Endothelial cell of umbilical vein (primary cell): ENCODE results near the gene SAXO1. TPM values are rescaled to one million over a fixed set of nuclear protein-coding genes. Genes with fewer than 3 reads are reported as not detected.

Experiments used
- BruUV-seq: library from RNA; stranded (reverse); fragments of 400-500 nt; replicated peaks from 2 replicates; lab custom pipeline; 2021; lab: Mats Ljungman, UMichigan
- CTCF ChIA-PET: fragments of 300-600, 350-600 bp; sonication (Branson Sonifier 250); formaldehyde crosslinking; loops from one replicate; lab custom pipeline; 2021; ENCODE audit warnings: antibody characterized with exemption, inconsistent platforms; lab: Charles Lee
- POLR2A ChIA-PET: fragments of 300-600, 350-600 bp; sonication (Branson Sonifier 250); formaldehyde crosslinking; loops from one replicate; lab custom pipeline; 2021; ENCODE audit warnings: antibody characterized with exemption, inconsistent platforms; lab: Charles Lee
- DNase-seq: peaks from one replicate; pipeline ENCODE4 v3.0.0-alpha.2; 2011; ENCODE audit warnings: low read depth, low spot score
- FAIRE-seq: peaks from 2 replicates; lab custom pipeline; 2011; peaks lifted over from hg19 to GRCh38; lab: Jason Lieb, UNC
- H2AFZ ChIP-seq: 2 replicates; pipeline ENCODE4 v1.6.0; 2012; ENCODE audit warnings: low read depth, low read length, control low read depth, inconsistent platforms
- H3K27ac ChIP-seq: 2 replicates; pipeline ENCODE4 v1.5.1; 2011; ENCODE audit warnings: low read depth, mild to moderate bottlenecking, control low read depth, low read length, moderate library complexity; ENCODE audit not compliant: insufficient read depth
- H3K27me3 ChIP-seq, 2 experiments: 2 replicates each; pipeline versions ENCODE4 v1.6.0 to v1.6.1; 2011; ENCODE audit warnings: low read length in 2 of 2, mixed read lengths in 1 of 2; ENCODE audit not compliant: control insufficient read depth in 2 of 2, insufficient read depth in 2 of 2
- H3K36me3 ChIP-seq, 2 experiments: 2 replicates in 1 of 2; 3 replicates in 1 of 2; pipeline ENCODE4 v1.5.1; 2011; ENCODE audit warnings: low read length in 2 of 2, mild to moderate bottlenecking in 1 of 2, moderate library complexity in 1 of 2; ENCODE audit not compliant: control insufficient read depth in 2 of 2, insufficient read depth in 2 of 2; ENCODE audit errors: extremely low read depth in 1 of 2
- H3K4me1 ChIP-seq: 3 replicates; pipeline ENCODE4 v1.5.1; 2011; ENCODE audit warnings: mild to moderate bottlenecking, low read length; ENCODE audit not compliant: control insufficient read depth, insufficient read depth; ENCODE audit errors: extremely low read depth
- H3K4me2 ChIP-seq: 2 replicates; pipeline ENCODE4 v1.6.1; 2011; ENCODE audit warnings: low read length, control low read depth, mixed read lengths; ENCODE audit not compliant: insufficient read depth
- H3K4me3 ChIP-seq, 3 experiments: fragments of 200-600 bp in 1 of 3; sonication (generic), shearing (Covaris generic) in 1 of 3; replicated peaks in 1 of 3; 2 replicates each; pipeline ENCODE4 v1.5.1; 2011 to 2016; ENCODE audit warnings: control low read depth in 3 of 3, low read length in 3 of 3, mild to moderate bottlenecking in 2 of 3, inconsistent platforms in 1 of 3, low read depth in 1 of 3, moderate library complexity in 1 of 3; ENCODE audit not compliant: insufficient read depth in 1 of 3
- H3K79me2 ChIP-seq: 2 replicates; pipeline ENCODE4 v1.6.0; 2012; ENCODE audit warnings: low read length, inconsistent platforms; ENCODE audit not compliant: control insufficient read depth, insufficient read depth
- H3K9ac ChIP-seq: replicated peaks from 2 replicates; pipeline ENCODE3; 2011; ENCODE audit warnings: low read length, control low read depth; ENCODE audit not compliant: insufficient read depth; ENCODE audit errors: extremely low read depth
- H3K9me1 ChIP-seq: replicated peaks from 3 replicates; pipeline ENCODE4 v1.6.0; 2011; ENCODE audit warnings: mild to moderate bottlenecking, low read length; ENCODE audit not compliant: control insufficient read depth, insufficient read depth; ENCODE audit errors: extremely low read depth
- H3K9me3 ChIP-seq: replicated peaks from 2 replicates; pipeline ENCODE4 v1.5.1; 2012; ENCODE audit warnings: low read length, inconsistent platforms; ENCODE audit not compliant: control insufficient read depth, insufficient read depth
- H4K20me1 ChIP-seq: replicated peaks from 2 replicates; pipeline ENCODE3; 2011; ENCODE audit warnings: mild to moderate bottlenecking, low read length; ENCODE audit not compliant: control insufficient read depth, insufficient read depth; ENCODE audit errors: extremely low read depth
- CTCF ChIP-seq, 2 donors: IDR thresholded peaks; 1 replicate in 1 of 2; 2 replicates in 1 of 2; pipeline ENCODE4 v1.5.1; 2011; ENCODE audit warnings: low read length in 2 of 2, mild to moderate bottlenecking in 2 of 2, moderate library complexity in 2 of 2, control low read depth in 1 of 2, inconsistent platforms in 1 of 2, low read depth in 1 of 2; ENCODE audit not compliant: insufficient read depth in 1 of 2; ENCODE audit errors: extremely low read depth in 1 of 2
- EZH2 ChIP-seq: IDR thresholded peaks from 2 replicates; pipeline ENCODE4 v1.6.1; 2012; ENCODE audit warnings: borderline replicate concordance, low read depth, mild to moderate bottlenecking, moderate library complexity, low read length, inconsistent platforms; ENCODE audit not compliant: severe bottlenecking
- FOS ChIP-seq: IDR thresholded peaks from 2 replicates; pipeline ENCODE4 v1.6.1; 2011; ENCODE audit warnings: mild to moderate bottlenecking, low read length, moderate library complexity, borderline replicate concordance; ENCODE audit not compliant: insufficient read depth
- GATA2 ChIP-seq: IDR thresholded peaks from 2 replicates; pipeline ENCODE4 v1.7.0; 2011; ENCODE audit warnings: low read depth, mild to moderate bottlenecking, moderate library complexity, mixed read lengths, low read length; ENCODE audit not compliant: insufficient read length, insufficient read depth
- JUN ChIP-seq: IDR thresholded peaks from 2 replicates; pipeline ENCODE4 v1.6.1; 2011; ENCODE audit warnings: borderline replicate concordance, low read depth; ENCODE audit not compliant: insufficient read length, insufficient read depth
- MAX ChIP-seq: IDR thresholded peaks from 2 replicates; pipeline ENCODE4 v1.6.1; 2011; ENCODE audit not compliant: insufficient read depth, insufficient read length
- MYC ChIP-seq: IDR thresholded peaks from one replicate; pipeline ENCODE4 v1.6.1; 2011; ENCODE audit warnings: mild to moderate bottlenecking, low read depth, low read length
- POLR2A ChIP-seq: IDR thresholded peaks from 2 replicates; pipeline ENCODE4 v1.6.1; 2012; ENCODE audit warnings: low read depth, mild to moderate bottlenecking, control low read depth, low read length
- POLR2AphosphoS5 ChIP-seq: IDR thresholded peaks from 2 replicates; pipeline ENCODE4 v1.6.1; 2012; ENCODE audit warnings: low read depth, mild to moderate bottlenecking, control low read depth, low read length, moderate library complexity; ENCODE audit not compliant: insufficient read depth
- dilution Hi-C: fragments of 300-500 bp; cut with MboI; formaldehyde crosslinking; loops from one replicate; pipeline ENCODE4 v1.15.0; 2019; ENCODE audit warnings: low sequenced_read_pairs; ENCODE audit not compliant: extremely low pct_ligation_motif_present
- intact Hi-C: fragments of 100-400 bp; cut with micrococcal nuclease; formaldehyde crosslinking; loops from one replicate; pipeline ENCODE4 v1.10.0; 2022
- polyA plus RNA-seq, 4 experiments: library from polyadenylated mRNA; depleted of rRNA in 3 of 4; stranded (reverse) in 3 of 4; unstranded in 1 of 4; fragments of >200 nt; gene quantifications; 2 replicates each; pipeline versions ENCODE4 v1.2.1 to v1.2.3, GENCODE V29; 2011 to 2012; ENCODE audit warnings: missing spikeins in 1 of 4
- total RNA-seq: library from RNA; stranded (reverse); gene quantifications from 2 replicates; pipeline ENCODE4 v1.2.3, GENCODE V29; 2021

SAXO1 gene
- total and polyA plus RNA-seq, 2 donors (not counting 3 experiments of a cell fraction or from before 2014, with no cell fraction given): not detected

DNA sequence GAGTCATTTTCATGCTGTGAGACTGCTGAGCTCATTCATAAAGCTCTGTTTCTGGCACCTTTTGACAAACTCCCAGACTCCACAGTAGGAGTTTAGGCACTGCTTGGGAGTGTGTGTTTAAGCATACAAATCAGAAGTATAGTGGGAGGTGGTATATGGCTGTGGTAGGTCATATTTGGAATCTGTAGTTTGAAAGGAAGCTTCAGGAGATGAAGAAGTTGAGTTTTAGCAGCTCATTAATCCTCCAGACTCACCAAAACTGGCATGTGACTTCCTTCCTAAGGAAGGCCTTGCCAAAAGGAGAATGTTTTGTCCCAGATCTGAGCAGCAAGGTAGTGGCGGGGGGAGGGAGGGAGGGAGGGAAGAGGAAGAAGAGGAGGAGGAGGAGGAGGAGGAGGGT, 52.8 kb downstream of the SAXO1 start:
- POLR2A ChIA-PET: no interaction called here
- FAIRE-seq (no peak), DNase-seq (peak; percentile 30)
- TF ChIP-seq FOS (no peak), JUN (no peak), MAX (no peak), EZH2 (no peak), POLR2AphosphoS5 (no peak), MYC (no peak), CTCF (IDR thresholded peaks at IDR 0.05; ENCODE audit: extremely low read depth in 1 of 2, insufficient read depth in 1 of 2, low read depth in 1 of 2, low read length in 2 of 2) (no peak), GATA2 (no peak), POLR2A (no peak)
- no peaks in the 10 kb centered on the region for H4K20me1 ChIP-seq
- dilution Hi-C loops: no loop called here
- H3K27me3 ChIP-seq: no peaks in the 10 kb centered on the region
- no peaks in the 10 kb centered on the region for H3K36me3 ChIP-seq
- H3K9me1 ChIP-seq: no peaks in the 10 kb centered on the region
- H3K4me2 ChIP-seq: no peak overlapping the region
- no peaks in the 10 kb centered on the region for H3K79me2 ChIP-seq
- peaks cover 8% of the 10 kb centered on the region for H3K4me1 ChIP-seq
- CTCF ChIA-PET: interaction anchor here (0.5 to 1.1 kb wide), 4 partner anchors 8 to 950 kb away, joined by 3 read pairs; no protein-coding TSS in a partner anchor
- BruUV-seq: no TSS peak
- no peaks in the 10 kb centered on the region for H3K9me3 ChIP-seq
- intact Hi-C loops: no loop called here
- peak overlapping the region; percentile 49 for H2AFZ ChIP-seq
- no peak overlapping the region for H3K27ac ChIP-seq
- no peak overlapping the region for H3K9ac ChIP-seq
- H3K4me3 ChIP-seq: no peak overlapping the region
